ENCODE results near the gene RFX1. TPM values are rescaled to one million over a fixed set of nuclear protein-coding genes. Genes with fewer than 3 reads are reported as not detected.

RFX1 gene
- total and polyA plus RNA-seq, 2 donors (not counting 1 experiment from before 2014, with no cell fraction given) = 9.2 to 33.3 TPM

DNA sequence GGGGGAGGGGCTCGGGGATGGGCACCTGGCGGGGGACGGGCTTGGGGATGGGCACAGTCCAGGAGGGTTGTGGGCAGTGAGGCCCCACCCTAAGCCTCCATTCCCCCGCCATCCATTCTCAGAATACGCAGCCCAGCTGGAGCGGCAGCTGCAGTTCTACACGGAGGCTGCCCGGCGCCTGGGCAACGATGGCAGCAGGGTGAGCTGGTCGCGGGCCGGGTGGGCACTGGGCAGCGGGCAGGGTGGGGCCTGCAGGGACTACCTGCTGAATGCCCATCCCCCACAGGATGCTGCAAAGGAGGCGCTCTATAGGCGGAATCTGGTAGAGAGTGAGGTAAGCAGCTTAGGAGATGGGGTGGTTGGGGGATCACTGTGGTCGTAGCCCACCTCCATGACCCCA is 76.2 kb downstream of the RFX1 start:
- DNase-seq (no peak), ATAC-seq (ENCODE audit: low read depth) (no peak)
- no peak overlapping the region for H3K4me3 ChIP-seq (ENCODE audit: control extremely low read depth in 1 of 5, extremely low read depth in 1 of 5, insufficient read depth in 1 of 5, low read depth in 2 of 5, low read length in 4 of 5)
- WGBS (ENCODE audit: insufficient coverage) = 93% methylated on average over 10 of the region's 17 CpGs
- no peaks in the 10 kb centered on the region for H3K27me3 ChIP-seq (replicated peaks in 1 of 4; ENCODE audit: control extremely low read depth in 1 of 4, control insufficient read depth in 3 of 4, insufficient read depth in 4 of 4, low read length in 3 of 4)
- H4K20me1 ChIP-seq (ENCODE audit: control insufficient read depth, insufficient read depth, low read length, poor library complexity, severe bottlenecking) = no peaks in the 10 kb centered on the region
- Mint-ChIP-seq H3K4me3 (no peak overlapping the region), H3K9me3 (ENCODE audit: insufficient read depth) (no peaks in the 10 kb centered on the region), H3K27ac (no peak overlapping the region), H3K4me1 (peaks cover 10% of the 10 kb centered on the region), H3K27me3 (peaks cover 7% of the 10 kb centered on the region)
- no peak overlapping the region for H3K9ac ChIP-seq (ENCODE audit: low read length)
- H3K9me3 ChIP-seq (ENCODE audit: control extremely low read depth in 1 of 3, control insufficient read depth in 2 of 3, insufficient read depth in 1 of 3, low read length in 2 of 3) = no peaks in the 10 kb centered on the region
- peaks cover 2 to 7% of the 10 kb centered on the region in 2 experiments for H3K36me3 ChIP-seq (replicated peaks in 1 of 2; ENCODE audit: control extremely low read depth in 1 of 2, control insufficient read depth in 1 of 2, extremely low read depth in 1 of 2, insufficient read depth in 2 of 2, low read length in 1 of 2)
- H3K4me1 ChIP-seq (ENCODE audit: control insufficient read depth in 2 of 2, insufficient read depth in 2 of 2, low read length in 2 of 2) = no peaks in the 10 kb centered on the region
- H3K4me2 ChIP-seq (replicated peaks; ENCODE audit: low read depth, low read length, poor library complexity, severe bottlenecking) = no peak overlapping the region
- intact Hi-C loops (cut with micrococcal nuclease) = no loop called here
- no peak overlapping the region for H2AFZ ChIP-seq (ENCODE audit: insufficient read depth, low read depth, low read length, poor library complexity, severe bottlenecking)
- TF ChIP-seq EZH2 (IDR thresholded peaks at IDR 0.05; ENCODE audit: borderline replicate concordance, insufficient read depth, low read depth, low read length, poor library complexity, severe bottlenecking) = no peak
- TF ChIP-seq, protein P1, sequence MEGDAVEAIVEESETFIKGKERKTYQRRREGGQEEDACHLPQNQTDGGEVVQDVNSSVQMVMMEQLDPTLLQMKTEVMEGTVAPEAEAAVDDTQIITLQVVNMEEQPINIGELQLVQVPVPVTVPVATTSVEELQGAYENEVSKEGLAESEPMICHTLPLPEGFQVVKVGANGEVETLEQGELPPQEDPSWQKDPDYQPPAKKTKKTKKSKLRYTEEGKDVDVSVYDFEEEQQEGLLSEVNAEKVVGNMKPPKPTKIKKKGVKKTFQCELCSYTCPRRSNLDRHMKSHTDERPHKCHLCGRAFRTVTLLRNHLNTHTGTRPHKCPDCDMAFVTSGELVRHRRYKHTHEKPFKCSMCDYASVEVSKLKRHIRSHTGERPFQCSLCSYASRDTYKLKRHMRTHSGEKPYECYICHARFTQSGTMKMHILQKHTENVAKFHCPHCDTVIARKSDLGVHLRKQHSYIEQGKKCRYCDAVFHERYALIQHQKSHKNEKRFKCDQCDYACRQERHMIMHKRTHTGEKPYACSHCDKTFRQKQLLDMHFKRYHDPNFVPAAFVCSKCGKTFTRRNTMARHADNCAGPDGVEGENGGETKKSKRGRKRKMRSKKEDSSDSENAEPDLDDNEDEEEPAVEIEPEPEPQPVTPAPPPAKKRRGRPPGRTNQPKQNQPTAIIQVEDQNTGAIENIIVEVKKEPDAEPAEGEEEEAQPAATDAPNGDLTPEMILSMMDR (IDR thresholded peaks at IDR 0.05) = no peak
- H3K79me2 ChIP-seq (ENCODE audit: control insufficient read depth, insufficient read depth, low read length) = no peaks in the 10 kb centered on the region
- CTCF ChIA-PET = no interaction called here
- no peak overlapping the region for H3K27ac ChIP-seq (ENCODE audit: low read length in 2 of 2)
- POLR2A ChIA-PET = no interaction called here

DNA sequence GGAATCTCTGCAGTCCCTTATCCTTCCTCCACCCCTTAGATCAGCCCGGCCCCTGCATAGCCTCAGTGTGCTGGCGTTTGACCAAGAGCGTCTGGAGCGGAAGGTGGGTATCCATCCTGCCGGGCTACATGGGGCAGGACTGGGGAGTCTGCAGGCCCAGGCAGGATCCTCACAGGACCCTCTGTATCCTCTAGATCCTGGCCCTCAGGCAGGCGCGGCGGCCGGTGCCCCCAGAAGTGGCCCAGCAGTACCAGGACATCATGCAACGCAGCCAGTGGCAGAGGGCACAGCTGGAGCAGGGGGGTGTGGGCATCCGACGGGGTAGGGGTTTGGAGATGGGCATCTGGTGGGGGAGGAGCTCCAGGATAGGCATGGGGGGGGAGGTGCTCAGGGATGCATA is 76.8 kb downstream of the RFX1 start:
- Histone ChIP-seq H3K79me2 (ENCODE audit: control insufficient read depth, insufficient read depth, low read length) (no peaks in the 10 kb centered on the region), H3K9me3 (ENCODE audit: control extremely low read depth in 1 of 3, control insufficient read depth in 2 of 3, insufficient read depth in 1 of 3, low read length in 2 of 3) (no peaks in the 10 kb centered on the region), H3K36me3 (replicated peaks in 1 of 2; ENCODE audit: control extremely low read depth in 1 of 2, control insufficient read depth in 1 of 2, extremely low read depth in 1 of 2, insufficient read depth in 2 of 2, low read length in 1 of 2) (peaks cover 2 to 7% of the 10 kb centered on the region in 2 experiments), H3K4me2 (replicated peaks; ENCODE audit: low read depth, low read length, poor library complexity, severe bottlenecking) (no peak overlapping the region), H3K27me3 (replicated peaks in 1 of 4; ENCODE audit: control extremely low read depth in 1 of 4, control insufficient read depth in 3 of 4, insufficient read depth in 4 of 4, low read length in 3 of 4) (no peaks in the 10 kb centered on the region), H4K20me1 (ENCODE audit: control insufficient read depth, insufficient read depth, low read length, poor library complexity, severe bottlenecking) (no peaks in the 10 kb centered on the region), H2AFZ (ENCODE audit: insufficient read depth, low read depth, low read length, poor library complexity, severe bottlenecking) (no peak overlapping the region), H3K4me3 (ENCODE audit: control extremely low read depth in 1 of 5, extremely low read depth in 1 of 5, insufficient read depth in 1 of 5, low read depth in 2 of 5, low read length in 4 of 5) (no peak overlapping the region), H3K27ac (ENCODE audit: low read length in 2 of 2) (no peak overlapping the region), H3K9ac (ENCODE audit: low read length) (no peak overlapping the region), H3K4me1 (ENCODE audit: control insufficient read depth in 2 of 2, insufficient read depth in 2 of 2, low read length in 2 of 2) (no peaks in the 10 kb centered on the region)
- TF ChIP-seq, protein P1 (IDR thresholded peaks at IDR 0.05) = no peak
- TF ChIP-seq EZH2 (IDR thresholded peaks at IDR 0.05; ENCODE audit: borderline replicate concordance, insufficient read depth, low read depth, low read length, poor library complexity, severe bottlenecking) = no peak
- Mint-ChIP-seq H3K9me3 (ENCODE audit: insufficient read depth) (no peaks in the 10 kb centered on the region), H3K27me3 (peaks cover 1% of the 10 kb centered on the region), H3K4me3 (no peak overlapping the region), H3K4me1 (peaks cover 4% of the 10 kb centered on the region), H3K27ac (no peak overlapping the region)
- DNase-seq (no peak), ATAC-seq (ENCODE audit: low read depth) (no peak)
- ChIA-PET POLR2A (no interaction called here), CTCF (interaction anchor here (0.6 kb wide), 1 partner anchor 100 kb away, joined by 3 read pairs; no protein-coding TSS in a partner anchor)
- WGBS (ENCODE audit: insufficient coverage) = 98% methylated on average over 11 of the region's 12 CpGs
- intact Hi-C loops (cut with micrococcal nuclease) = no loop called here

All from B cell (primary cell).